Mammary epithelial cell (primary cell): ENCODE measurements around the gene ZNF429.

Experiments used
- CTCF ChIP-seq, 2 donors: IDR thresholded peaks in 1 of 2; conservative IDR thresholded peaks in 1 of 2; 2 replicates each; pipeline ENCODE4 v1.5.1; 2011 to 2012; ENCODE audit warnings: inconsistent platforms in 2 of 2, low read length in 2 of 2, mild to moderate bottlenecking in 2 of 2, control low read depth in 1 of 2, low read depth in 1 of 2; ENCODE audit not compliant: insufficient read depth in 1 of 2; ENCODE audit errors: extremely low read depth in 1 of 2
- EZH2 ChIP-seq: IDR thresholded peaks from 2 replicates; pipeline ENCODE4 v1.6.1; 2012; ENCODE audit warnings: low read length, inconsistent platforms, borderline replicate concordance

- no peak for TF ChIP-seq CTCF (conservative IDR thresholded peaks at IDR 0.05 in 1 of 2, IDR thresholded peaks at IDR 0.05 in 1 of 2; ENCODE audit: extremely low read depth in 1 of 2, insufficient read depth in 1 of 2, low read depth in 1 of 2, low read length in 2 of 2)
- no peak for TF ChIP-seq EZH2
Measured at GRCh38 chr19:21595185-21595584, 89.8 kb downstream of the ZNF429 start.
